Measurements from ENCODE around the gene TTC16.

TTC16 gene

GRCh38 chr9:127692071-127692470 is 23.8 kb upstream of the TTC16 start:
- no peaks in the 10 kb centered on the region for H3K4me1 ChIP-seq (ENCODE audit: control insufficient read depth in 1 of 2, insufficient read depth in 1 of 2, low read depth in 1 of 2, low read length in 1 of 2)
- H3K9me3 ChIP-seq = no peaks in the 10 kb centered on the region
- no peak overlapping the region for H3K4me3 ChIP-seq (ENCODE audit: low read depth in 1 of 2, low read length in 1 of 2)
- no peak for TF ChIP-seq CTCF (IDR thresholded peaks at IDR 0.05)
- no peak overlapping the region for H3K27ac ChIP-seq
- no peaks in the 10 kb centered on the region for H3K27me3 ChIP-seq
- no peaks in the 10 kb centered on the region for H3K36me3 ChIP-seq

GRCh38 chr9:127693143-127693542 is 22.7 kb upstream of the TTC16 start:
- TF ChIP-seq CTCF (IDR thresholded peaks at IDR 0.05) = no peak
- no peaks in the 10 kb centered on the region for H3K36me3 ChIP-seq
- H3K4me1 ChIP-seq (ENCODE audit: control insufficient read depth in 1 of 2, insufficient read depth in 1 of 2, low read depth in 1 of 2, low read length in 1 of 2) = no peaks in the 10 kb centered on the region
- H3K27ac ChIP-seq = no peak overlapping the region
- H3K9me3 ChIP-seq = no peaks in the 10 kb centered on the region
- no peaks in the 10 kb centered on the region for H3K27me3 ChIP-seq
- no peak overlapping the region for H3K4me3 ChIP-seq (ENCODE audit: low read depth in 1 of 2, low read length in 1 of 2)

- Histone ChIP-seq H3K9me3 (no peaks in the 10 kb centered on the region), H3K27ac (no peak overlapping the region), H3K4me3 (ENCODE audit: low read depth in 1 of 2, low read length in 1 of 2) (no peak overlapping the region), H3K27me3 (no peaks in the 10 kb centered on the region), H3K36me3 (no peaks in the 10 kb centered on the region), H3K4me1 (ENCODE audit: control insufficient read depth in 1 of 2, insufficient read depth in 1 of 2, low read depth in 1 of 2, low read length in 1 of 2) (no peaks in the 10 kb centered on the region)
- no peak for TF ChIP-seq CTCF (IDR thresholded peaks at IDR 0.05)
These were observed 22.2 kb upstream of the TTC16 start for GRCh38 chr9:127693697-127694096.

GRCh38 chr9:127694890-127695720 is 20.8 kb upstream of the TTC16 start:
- no peak for TF ChIP-seq CTCF (IDR thresholded peaks at IDR 0.05)
- Histone ChIP-seq H3K36me3 (no peaks in the 10 kb centered on the region), H3K4me1 (ENCODE audit: control insufficient read depth in 1 of 2, insufficient read depth in 1 of 2, low read depth in 1 of 2, low read length in 1 of 2) (peaks cover 0 to 7% of the 10 kb centered on the region in 2 experiments), H3K4me3 (ENCODE audit: low read depth in 1 of 2, low read length in 1 of 2) (no peak overlapping the region), H3K27ac (no peak overlapping the region), H3K9me3 (no peaks in the 10 kb centered on the region), H3K27me3 (peaks cover 9% of the 10 kb centered on the region)

GRCh38 chr9:127697575-127697974 is 18.3 kb upstream of the TTC16 start:
- Histone ChIP-seq H3K9me3 (no peaks in the 10 kb centered on the region), H3K27ac (no peak overlapping the region), H3K36me3 (no peaks in the 10 kb centered on the region), H3K4me3 (ENCODE audit: low read depth in 1 of 2, low read length in 1 of 2) (no peak overlapping the region), H3K4me1 (ENCODE audit: control insufficient read depth in 1 of 2, insufficient read depth in 1 of 2, low read depth in 1 of 2, low read length in 1 of 2) (peaks cover 0 to 7% of the 10 kb centered on the region in 2 experiments), H3K27me3 (peaks cover 9% of the 10 kb centered on the region)
- no peak for TF ChIP-seq CTCF (IDR thresholded peaks at IDR 0.05)

All from neutrophil (primary cell).